Left ventricle myocardium superior (tissue), 1 donor: ENCODE data around the gene FGFR2. TPM values are rescaled to one million over a fixed set of nuclear protein-coding genes. Genes with fewer than 3 reads are reported as not detected.

Source experiments
- ATAC-seq: fragments of 200-7000 bp; cut with Tn5 transposase; one replicate; pipeline ENCODE4 v1.9.1; 2020; ENCODE audit warnings: mild to moderate bottlenecking, moderate library complexity
- DNase-seq: peaks from one replicate; pipeline ENCODE4 v3.0.0-alpha.2; 2020
- intact Hi-C: fragments of 100-400 bp; cut with micrococcal nuclease; formaldehyde crosslinking; loops from one replicate; pipeline ENCODE4 v1.11.0; 2022
- total RNA-seq: library from RNA; stranded (reverse); fragmentation: NEBNext Ultra II Directional; extraction: Animal tissue kit (Norgen Biotek cat#: 25700); gene quantifications from one replicate; pipeline ENCODE4 v1.2.1, GENCODE V29; 2021
- donor health status: DM: no; HTN: yes; CAD: no; lungs with severe emphysema.

The FGFR2 gene
- total RNA-seq, 1 donor from 2014 or later = 0.17 TPM

DNA sequence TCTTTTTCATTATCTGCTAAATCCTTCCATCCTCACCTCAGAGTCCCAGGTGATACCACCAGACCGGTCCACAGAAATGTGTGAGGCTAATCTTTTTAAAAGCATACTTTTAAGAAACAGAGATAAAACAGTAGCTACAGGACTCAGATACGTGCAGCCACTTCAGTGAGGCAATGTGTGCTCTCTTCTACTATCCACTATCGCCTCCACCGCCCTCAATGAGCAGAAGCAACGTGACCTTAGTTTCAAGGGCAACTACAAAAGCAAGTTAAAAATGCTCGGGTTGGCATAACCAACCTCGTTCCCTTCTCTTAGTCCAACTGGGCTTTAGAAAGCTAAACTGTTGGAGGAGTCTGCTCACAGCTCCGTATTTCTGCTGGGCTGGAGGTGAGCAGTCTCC is 4.2 kb downstream of the FGFR2 start:
- ATAC-seq = no peak
- intact Hi-C loops = no loop called here
- DNase-seq = no peak

DNA sequence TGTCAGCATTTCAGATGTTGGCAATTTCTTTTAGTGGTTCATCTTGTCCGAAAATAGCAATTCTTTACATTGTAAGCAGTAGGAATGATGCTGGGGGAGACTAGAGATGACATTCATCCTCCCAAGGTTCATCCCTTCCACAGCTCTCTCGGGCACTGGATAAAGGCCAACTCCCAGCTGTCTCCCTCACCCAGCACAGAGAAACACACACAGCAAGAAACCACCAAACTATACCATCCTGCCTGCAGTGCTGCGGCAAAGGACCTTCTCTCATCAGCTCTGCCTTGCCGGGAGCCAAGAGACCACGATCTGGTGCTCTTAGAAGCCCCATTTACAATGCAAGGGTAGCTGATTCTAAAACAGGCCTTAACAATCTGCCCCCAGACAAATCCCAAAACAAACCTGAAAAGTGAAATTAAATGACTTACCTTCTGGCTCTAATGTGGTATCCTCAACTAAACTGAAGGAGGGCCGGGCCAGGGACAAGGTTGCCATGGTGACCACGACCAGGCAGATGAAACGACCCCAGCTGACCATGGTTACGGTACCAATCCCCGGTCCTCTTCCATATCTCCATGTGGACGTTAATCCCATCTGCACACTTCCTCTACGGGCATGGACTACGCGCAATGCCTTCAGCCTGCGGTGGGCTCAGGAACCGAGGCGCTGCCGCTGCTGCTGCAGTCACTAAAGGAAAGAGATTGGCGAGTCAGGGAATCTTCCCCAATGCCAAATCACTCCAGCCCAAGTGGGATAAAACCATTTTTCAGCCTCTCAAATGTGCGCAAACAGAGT is 4.8 kb downstream of the FGFR2 start:
- no peak for ATAC-seq
- no peak for DNase-seq
- intact Hi-C loops = no loop called here

- ATAC-seq (no peak), DNase-seq (no peak)
- intact Hi-C loops = no loop called here
Observed at GRCh38 chr10:121592155-121592890, 5.9 kb downstream of the FGFR2 start.

DNA sequence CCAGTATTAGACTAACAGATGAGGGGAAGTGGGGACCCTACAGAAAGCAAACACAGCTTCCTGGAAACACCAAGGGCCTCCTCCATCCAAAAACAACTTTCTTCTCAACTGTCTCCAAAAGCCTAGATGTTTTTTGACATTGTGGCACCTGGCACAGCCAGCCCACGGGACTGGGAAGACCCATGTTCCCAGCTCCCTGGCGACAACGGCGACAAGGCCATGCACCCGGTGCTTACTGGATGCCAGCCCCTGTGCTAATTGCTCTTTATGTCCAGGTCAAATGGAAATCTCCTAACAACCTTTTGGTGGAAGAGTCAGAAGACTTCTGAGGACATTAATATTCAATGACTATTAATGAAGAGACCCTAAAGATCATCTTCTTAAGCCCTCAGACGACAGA is 7.1 kb downstream of the FGFR2 start:
- DNase-seq = no peak
- intact Hi-C loops = no loop called here
- ATAC-seq = no peak

GRCh38 chr10:121590772-121591171 is 7.5 kb downstream of the FGFR2 start:
- DNase-seq = no peak
- intact Hi-C loops = no loop called here
- ATAC-seq = no peak

- DNase-seq (no peak), ATAC-seq (no peak)
- intact Hi-C loops = no loop called here
Observed at GRCh38 chr10:121589553-121589952, 8.7 kb downstream of the FGFR2 start.

- no peak for DNase-seq
- ATAC-seq = no peak
- intact Hi-C loops = no loop called here
Observed at GRCh38 chr10:121583857-121584256, 14.4 kb downstream of the FGFR2 start.

DNA sequence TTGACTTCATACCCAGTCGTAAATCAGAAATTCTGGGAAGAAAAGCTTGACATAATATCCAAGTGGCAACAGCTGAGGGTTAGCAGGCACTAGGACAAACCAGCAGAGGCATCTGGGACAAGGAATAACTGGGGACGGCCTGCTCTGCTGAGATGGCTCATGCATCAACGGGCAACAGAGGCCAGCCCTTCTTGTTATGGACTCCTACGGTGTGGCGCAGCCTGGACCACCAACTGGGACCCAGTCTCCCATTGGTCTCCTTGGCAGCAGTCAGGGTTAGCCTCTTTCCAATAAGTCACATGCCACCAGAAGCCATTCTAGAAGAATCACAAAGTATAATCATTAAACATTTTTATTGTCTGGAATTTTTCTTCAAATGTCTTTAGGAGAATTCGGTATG is 15.0 kb downstream of the FGFR2 start:
- DNase-seq (no peak), ATAC-seq (no peak)
- intact Hi-C loops = no loop called here

DNA sequence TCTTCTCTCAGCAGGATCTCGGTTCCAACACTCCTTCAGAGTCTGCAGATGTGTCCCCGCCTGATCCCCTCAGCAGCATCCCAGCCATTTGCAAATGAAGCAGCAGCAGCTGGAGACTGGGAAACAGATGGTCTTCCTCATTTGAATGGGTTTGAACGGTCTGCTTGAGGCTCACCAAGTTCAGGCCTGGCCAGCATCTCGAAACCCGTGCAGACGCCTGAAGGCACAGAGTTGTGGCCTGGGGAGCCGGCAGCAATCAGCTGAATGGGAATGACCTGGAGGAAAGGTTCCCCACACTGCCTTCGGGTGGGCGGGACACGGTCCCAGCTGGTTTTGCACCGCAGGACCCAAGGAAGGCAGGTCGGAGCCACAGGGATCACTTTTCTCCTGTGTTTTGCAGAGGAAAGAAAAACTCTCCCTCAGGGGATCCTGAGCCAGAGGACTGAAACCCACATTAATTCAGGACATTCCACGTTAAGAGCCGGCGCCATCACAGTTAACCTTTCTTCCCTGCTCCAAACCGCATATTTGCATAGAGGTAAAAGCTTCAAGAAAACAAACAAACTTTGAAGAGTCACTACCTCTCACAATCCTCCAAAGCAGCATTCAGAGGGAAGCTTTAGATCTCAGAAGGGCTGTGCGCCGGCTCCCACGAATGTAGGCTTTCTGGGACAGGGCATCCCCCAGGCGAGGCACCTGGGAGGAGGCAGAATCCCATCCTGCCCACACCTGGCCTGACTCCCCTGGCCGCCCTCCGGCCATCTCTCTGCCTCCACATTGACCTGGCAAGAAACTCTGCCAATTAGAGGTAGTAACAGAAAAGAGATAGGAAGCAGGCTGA is 17.7 kb downstream of the FGFR2 start:
- DNase-seq (no peak), ATAC-seq (no peak)
- intact Hi-C loops = no loop called here

DNA sequence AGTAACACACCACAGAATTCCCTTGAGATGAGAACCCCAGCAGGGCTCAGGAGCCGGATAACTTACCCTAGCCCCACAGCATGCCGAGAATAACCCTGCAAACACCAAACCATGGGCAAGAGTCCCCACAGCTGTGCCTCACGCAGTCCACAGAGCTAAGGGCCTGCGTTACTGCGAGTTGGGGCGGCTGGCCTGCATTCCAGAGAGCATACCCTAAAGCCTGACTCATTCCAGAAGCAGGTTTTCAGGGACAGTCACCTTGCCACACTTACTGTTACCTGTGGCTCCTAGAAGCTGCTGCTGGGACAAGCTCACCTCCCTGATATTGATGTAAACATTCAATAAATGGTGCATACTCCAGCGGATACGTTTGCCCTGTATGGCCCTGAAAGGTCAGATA is 18.6 kb downstream of the FGFR2 start:
- DNase-seq (no peak), ATAC-seq (no peak)
- intact Hi-C loops = no loop called here

GRCh38 chr10:121578965-121579364 is 19.3 kb downstream of the FGFR2 start:
- DNase-seq = no peak
- intact Hi-C loops = no loop called here
- no peak for ATAC-seq

- intact Hi-C loops = no loop called here
Observed at GRCh38 chr10:121578298-121578697, 19.9 kb downstream of the FGFR2 start.

GRCh38 chr10:121577568-121577967 is 20.7 kb downstream of the FGFR2 start:
- no peak for DNase-seq
- intact Hi-C loops = no loop called here
- ATAC-seq = no peak

More at GRCh38 chr10:121578298-121578697, 19.9 kb downstream of the FGFR2 start:
- ATAC-seq = no peak
- DNase-seq = no peak

GRCh38 chr10:121576139-121576538 is 22.1 kb downstream of the FGFR2 start:
- ATAC-seq = no peak
- intact Hi-C loops = no loop called here
- no peak for DNase-seq

DNA sequence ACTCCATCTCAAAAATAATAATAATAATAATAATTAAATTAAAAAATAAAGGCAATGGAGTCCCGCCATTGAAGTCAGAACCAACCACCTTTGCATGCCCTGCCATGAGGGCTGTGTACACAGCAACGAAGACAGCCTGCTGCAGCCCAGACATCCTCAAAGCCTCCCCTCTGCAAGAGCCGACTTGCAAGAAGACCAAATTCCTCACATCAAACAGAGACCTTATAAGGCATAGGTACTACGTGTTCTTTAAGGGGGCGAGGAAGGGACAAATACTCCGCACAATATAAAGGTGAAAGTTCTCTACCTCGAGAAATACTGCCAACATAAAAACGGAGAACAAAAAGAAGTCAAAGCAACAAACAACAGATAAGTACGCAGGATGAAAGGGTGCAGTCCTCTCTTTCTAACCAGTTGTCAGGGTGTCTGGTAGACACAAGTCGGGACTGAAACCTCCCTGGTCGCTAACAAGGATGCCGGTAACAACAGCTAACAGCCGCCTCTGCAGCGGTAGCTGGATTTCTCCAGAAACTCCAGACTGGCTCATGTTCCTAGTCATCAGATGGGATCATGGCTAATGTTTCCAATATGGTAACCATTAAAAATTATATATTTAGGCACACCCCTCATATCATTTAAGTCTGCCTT is 23.6 kb downstream of the FGFR2 start:
- DNase-seq (no peak), ATAC-seq (no peak)
- intact Hi-C loops = no loop called here

DNA sequence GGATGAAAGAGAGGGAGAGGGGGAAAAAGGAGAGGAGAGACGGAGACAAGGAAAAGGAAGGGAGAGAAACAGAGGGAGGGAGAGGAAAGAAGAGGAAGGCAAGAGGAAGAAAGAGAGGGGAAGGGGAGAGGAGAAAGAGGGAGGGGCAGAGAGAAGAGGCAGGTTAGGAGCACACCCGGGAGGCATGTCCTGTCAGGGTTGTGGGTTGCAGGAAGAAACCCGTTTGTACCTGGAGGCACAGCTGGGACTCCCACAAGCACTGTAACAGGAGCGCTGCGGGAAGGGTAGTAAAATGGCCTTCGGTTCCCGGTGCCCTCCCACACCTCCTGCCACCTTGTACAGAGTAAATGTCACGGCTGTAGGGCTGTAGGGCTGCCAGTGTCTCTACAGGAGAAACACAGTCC is 24.7 kb downstream of the FGFR2 start:
- ATAC-seq = no peak
- intact Hi-C loops = no loop called here
- no peak for DNase-seq

DNA sequence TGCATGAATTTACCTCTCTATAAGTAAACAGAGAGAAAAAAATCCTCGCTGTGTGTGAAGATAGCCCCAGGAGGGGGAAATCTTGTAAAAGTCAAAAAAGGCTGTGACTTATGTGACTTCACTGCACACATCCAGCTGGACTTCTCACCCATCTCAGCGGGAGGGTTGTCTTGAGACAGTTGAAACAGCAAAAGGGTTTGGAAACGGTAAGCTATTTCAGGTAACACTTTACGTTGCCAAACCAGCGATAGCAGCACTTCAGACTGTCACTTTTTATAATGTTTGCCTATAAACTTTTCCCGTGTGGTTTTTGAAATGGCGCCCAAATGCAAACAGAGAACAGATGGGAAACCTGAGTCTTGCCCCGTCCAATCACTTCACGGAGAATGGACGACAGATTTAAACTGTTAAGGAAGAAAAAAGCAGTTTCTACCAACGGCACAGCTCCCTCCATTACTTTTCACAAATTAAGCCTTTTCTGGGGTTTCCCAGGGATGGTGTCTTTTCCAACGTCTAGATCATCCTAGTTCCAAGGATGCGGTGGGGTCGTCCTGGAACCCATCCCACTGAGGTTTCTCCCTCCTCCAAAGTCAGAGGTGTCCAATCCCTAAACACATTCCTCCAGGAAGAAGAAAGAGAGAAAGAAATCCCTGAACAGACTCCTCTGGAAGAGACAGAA is 25.2 kb downstream of the FGFR2 start:
- intact Hi-C loops = no loop called here
- ATAC-seq = no peak

DNA sequence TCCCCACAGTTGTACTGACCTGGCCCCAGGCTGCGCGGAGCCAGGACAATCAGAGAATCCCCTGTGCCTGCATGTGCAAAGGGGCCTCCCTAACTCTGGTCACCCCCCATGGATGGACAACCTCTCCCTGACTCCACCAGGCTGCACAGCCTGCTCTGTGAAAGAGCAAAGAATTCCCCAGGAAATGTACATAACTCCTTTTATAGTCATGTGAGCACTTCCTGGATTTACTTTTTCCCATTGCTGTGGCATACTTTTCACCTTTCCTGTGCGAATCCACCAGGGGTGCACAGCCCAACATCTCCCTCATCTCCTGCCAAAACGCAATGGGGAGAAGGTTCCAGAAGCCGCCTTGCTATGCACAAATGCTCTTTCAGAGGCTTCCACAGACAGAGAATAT is 27.9 kb downstream of the FGFR2 start:
- no peak for DNase-seq
- no peak for ATAC-seq
- intact Hi-C loops = no loop called here

More for the DNA sequence above, 25.2 kb downstream of the FGFR2 start:
- DNase-seq = no peak

GRCh38 chr10:121568275-121568674 is 30.0 kb downstream of the FGFR2 start:
- intact Hi-C loops = no loop called here
- DNase-seq (no peak), ATAC-seq (no peak)
